ENCODE measurements around the gene SLC10A1.

DNA sequence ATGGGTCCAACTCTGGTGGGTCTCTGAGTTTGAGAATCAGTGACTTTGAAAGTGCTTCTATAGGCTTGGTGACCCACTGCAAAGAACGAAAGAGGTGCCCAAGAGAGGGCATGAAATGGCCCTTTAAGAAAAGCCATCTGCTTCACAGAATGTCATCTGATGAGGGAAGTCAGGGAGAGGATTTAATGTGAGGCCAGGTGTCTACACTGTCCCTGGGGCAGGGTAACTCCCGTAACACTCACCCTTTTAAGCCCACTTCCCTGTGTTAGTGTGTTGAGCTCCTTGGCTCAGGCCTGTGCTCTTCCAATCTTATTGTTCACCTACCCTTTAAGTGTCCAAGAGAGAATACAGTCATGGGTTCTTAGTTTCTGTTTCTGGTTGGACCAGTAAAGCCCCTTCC, 46.5 kb downstream of the SLC10A1 start:
- TF ChIP-seq EZH2 (IDR thresholded peaks at IDR 0.05; ENCODE audit: low read depth, unreplicated experiment) (no peak), STAT1 (IDR thresholded peaks at IDR 0.05; ENCODE audit: unreplicated experiment) (no peak), EZH2phosphoT487 (IDR thresholded peaks at IDR 0.05; ENCODE audit: unreplicated experiment) (no peak), JUNB (IDR thresholded peaks at IDR 0.05; ENCODE audit: unreplicated experiment) (no peak), POLR2AphosphoS5 (IDR thresholded peaks at IDR 0.05; ENCODE audit: low read depth) (no peak), CREB1 (CRISPR knock-in tag; IDR thresholded peaks at IDR 0.05; ENCODE audit: low read depth) (no peak), NANOG (IDR thresholded peaks at IDR 0.05; ENCODE audit: borderline replicate concordance) (no peak), ZNF114 (CRISPR knock-in tag; IDR thresholded peaks at IDR 0.05) (no peak)
- TF ChIP-seq, protein P1, sequence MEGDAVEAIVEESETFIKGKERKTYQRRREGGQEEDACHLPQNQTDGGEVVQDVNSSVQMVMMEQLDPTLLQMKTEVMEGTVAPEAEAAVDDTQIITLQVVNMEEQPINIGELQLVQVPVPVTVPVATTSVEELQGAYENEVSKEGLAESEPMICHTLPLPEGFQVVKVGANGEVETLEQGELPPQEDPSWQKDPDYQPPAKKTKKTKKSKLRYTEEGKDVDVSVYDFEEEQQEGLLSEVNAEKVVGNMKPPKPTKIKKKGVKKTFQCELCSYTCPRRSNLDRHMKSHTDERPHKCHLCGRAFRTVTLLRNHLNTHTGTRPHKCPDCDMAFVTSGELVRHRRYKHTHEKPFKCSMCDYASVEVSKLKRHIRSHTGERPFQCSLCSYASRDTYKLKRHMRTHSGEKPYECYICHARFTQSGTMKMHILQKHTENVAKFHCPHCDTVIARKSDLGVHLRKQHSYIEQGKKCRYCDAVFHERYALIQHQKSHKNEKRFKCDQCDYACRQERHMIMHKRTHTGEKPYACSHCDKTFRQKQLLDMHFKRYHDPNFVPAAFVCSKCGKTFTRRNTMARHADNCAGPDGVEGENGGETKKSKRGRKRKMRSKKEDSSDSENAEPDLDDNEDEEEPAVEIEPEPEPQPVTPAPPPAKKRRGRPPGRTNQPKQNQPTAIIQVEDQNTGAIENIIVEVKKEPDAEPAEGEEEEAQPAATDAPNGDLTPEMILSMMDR (conservative IDR thresholded peaks at IDR 0.05; ENCODE audit: low read depth in 2 of 2): no peak
- TF ChIP-seq, protein P2, sequence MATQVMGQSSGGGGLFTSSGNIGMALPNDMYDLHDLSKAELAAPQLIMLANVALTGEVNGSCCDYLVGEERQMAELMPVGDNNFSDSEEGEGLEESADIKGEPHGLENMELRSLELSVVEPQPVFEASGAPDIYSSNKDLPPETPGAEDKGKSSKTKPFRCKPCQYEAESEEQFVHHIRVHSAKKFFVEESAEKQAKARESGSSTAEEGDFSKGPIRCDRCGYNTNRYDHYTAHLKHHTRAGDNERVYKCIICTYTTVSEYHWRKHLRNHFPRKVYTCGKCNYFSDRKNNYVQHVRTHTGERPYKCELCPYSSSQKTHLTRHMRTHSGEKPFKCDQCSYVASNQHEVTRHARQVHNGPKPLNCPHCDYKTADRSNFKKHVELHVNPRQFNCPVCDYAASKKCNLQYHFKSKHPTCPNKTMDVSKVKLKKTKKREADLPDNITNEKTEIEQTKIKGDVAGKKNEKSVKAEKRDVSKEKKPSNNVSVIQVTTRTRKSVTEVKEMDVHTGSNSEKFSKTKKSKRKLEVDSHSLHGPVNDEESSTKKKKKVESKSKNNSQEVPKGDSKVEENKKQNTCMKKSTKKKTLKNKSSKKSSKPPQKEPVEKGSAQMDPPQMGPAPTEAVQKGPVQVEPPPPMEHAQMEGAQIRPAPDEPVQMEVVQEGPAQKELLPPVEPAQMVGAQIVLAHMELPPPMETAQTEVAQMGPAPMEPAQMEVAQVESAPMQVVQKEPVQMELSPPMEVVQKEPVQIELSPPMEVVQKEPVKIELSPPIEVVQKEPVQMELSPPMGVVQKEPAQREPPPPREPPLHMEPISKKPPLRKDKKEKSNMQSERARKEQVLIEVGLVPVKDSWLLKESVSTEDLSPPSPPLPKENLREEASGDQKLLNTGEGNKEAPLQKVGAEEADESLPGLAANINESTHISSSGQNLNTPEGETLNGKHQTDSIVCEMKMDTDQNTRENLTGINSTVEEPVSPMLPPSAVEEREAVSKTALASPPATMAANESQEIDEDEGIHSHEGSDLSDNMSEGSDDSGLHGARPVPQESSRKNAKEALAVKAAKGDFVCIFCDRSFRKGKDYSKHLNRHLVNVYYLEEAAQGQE (IDR thresholded peaks at IDR 0.05; ENCODE audit: unreplicated experiment): no peak
- TF ChIP-seq, protein P3, sequence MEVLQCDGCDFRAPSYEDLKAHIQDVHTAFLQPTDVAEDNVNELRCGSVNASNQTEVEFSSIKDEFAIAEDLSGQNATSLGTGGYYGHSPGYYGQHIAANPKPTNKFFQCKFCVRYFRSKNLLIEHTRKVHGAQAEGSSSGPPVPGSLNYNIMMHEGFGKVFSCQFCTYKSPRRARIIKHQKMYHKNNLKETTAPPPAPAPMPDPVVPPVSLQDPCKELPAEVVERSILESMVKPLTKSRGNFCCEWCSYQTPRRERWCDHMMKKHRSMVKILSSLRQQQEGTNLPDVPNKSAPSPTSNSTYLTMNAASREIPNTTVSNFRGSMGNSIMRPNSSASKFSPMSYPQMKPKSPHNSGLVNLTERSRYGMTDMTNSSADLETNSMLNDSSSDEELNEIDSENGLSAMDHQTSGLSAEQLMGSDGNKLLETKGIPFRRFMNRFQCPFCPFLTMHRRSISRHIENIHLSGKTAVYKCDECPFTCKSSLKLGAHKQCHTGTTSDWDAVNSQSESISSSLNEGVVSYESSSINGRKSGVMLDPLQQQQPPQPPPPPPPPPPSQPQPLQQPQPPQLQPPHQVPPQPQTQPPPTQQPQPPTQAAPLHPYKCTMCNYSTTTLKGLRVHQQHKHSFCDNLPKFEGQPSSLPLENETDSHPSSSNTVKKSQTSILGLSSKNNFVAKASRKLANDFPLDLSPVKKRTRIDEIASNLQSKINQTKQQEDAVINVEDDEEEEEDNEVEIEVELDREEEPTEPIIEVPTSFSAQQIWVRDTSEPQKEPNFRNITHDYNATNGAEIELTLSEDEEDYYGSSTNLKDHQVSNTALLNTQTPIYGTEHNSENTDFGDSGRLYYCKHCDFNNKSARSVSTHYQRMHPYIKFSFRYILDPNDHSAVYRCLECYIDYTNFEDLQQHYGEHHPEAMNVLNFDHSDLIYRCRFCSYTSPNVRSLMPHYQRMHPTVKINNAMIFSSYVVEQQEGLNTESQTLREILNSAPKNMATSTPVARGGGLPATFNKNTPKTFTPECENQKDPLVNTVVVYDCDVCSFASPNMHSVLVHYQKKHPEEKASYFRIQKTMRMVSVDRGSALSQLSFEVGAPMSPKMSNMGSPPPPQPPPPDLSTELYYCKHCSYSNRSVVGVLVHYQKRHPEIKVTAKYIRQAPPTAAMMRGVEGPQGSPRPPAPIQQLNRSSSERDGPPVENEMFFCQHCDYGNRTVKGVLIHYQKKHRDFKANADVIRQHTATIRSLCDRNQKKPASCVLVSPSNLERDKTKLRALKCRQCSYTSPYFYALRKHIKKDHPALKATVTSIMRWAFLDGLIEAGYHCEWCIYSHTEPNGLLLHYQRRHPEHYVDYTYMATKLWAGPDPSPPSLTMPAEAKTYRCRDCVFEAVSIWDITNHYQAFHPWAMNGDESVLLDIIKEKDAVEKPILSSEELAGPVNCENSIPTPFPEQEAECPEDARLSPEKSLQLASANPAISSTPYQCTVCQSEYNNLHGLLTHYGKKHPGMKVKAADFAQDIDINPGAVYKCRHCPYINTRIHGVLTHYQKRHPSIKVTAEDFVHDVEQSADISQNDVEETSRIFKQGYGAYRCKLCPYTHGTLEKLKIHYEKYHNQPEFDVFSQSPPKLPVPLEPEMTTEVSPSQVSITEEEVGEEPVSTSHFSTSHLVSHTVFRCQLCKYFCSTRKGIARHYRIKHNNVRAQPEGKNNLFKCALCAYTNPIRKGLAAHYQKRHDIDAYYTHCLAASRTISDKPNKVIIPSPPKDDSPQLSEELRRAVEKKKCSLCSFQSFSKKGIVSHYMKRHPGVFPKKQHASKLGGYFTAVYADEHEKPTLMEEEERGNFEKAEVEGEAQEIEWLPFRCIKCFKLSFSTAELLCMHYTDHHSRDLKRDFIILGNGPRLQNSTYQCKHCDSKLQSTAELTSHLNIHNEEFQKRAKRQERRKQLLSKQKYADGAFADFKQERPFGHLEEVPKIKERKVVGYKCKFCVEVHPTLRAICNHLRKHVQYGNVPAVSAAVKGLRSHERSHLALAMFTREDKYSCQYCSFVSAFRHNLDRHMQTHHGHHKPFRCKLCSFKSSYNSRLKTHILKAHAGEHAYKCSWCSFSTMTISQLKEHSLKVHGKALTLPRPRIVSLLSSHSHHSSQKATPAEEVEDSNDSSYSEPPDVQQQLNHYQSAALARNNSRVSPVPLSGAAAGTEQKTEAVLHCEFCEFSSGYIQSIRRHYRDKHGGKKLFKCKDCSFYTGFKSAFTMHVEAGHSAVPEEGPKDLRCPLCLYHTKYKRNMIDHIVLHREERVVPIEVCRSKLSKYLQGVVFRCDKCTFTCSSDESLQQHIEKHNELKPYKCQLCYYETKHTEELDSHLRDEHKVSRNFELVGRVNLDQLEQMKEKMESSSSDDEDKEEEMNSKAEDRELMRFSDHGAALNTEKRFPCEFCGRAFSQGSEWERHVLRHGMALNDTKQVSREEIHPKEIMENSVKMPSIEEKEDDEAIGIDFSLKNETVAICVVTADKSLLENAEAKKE (CRISPR knock-in tag; IDR thresholded peaks at IDR 0.05): no peak
- TF ChIP-seq, protein P4, sequence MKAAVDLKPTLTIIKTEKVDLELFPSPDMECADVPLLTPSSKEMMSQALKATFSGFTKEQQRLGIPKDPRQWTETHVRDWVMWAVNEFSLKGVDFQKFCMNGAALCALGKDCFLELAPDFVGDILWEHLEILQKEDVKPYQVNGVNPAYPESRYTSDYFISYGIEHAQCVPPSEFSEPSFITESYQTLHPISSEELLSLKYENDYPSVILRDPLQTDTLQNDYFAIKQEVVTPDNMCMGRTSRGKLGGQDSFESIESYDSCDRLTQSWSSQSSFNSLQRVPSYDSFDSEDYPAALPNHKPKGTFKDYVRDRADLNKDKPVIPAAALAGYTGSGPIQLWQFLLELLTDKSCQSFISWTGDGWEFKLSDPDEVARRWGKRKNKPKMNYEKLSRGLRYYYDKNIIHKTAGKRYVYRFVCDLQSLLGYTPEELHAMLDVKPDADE (IDR thresholded peaks at IDR 0.05): no peak

Data from GM23338 (cell line).